Karpas-422 (cell line): ENCODE measurements around the gene BANP. TPM values are rescaled to one million over a fixed set of nuclear protein-coding genes. Genes with fewer than 3 reads are reported as not detected.
A peak's percentile ranks its signal among the peaks of the same experiment; 100 is the strongest.

ENCODE experiments used
- DNase-seq: peaks from one replicate; pipeline ENCODE4 v3.0.0-alpha.2; 2015
- H2AFZ ChIP-seq: fragments of 200-600 bp; sonication (generic); 2 replicates; pipeline ENCODE4 v1.6.1; 2014; ENCODE audit warnings: antibody characterized with exemption, low read length, mixed read lengths
- H3K27ac ChIP-seq: fragments of 200-600 bp; sonication (generic); 2 replicates; pipeline ENCODE4 v1.5.1; 2014; ENCODE audit warnings: mild to moderate bottlenecking, low read length, moderate library complexity
- H3K27me3 ChIP-seq: fragments of 200-600 bp; sonication (generic); 2 replicates; pipeline ENCODE4 v1.6.1; 2014; ENCODE audit warnings: low read length, mixed read lengths
- H3K36me3 ChIP-seq: fragments of 200-600 bp; sonication (generic); 2 replicates; pipeline ENCODE4 v1.6.1; 2014; ENCODE audit warnings: low read length, mixed read lengths; ENCODE audit not compliant: insufficient read depth
- H3K4me1 ChIP-seq: fragments of 200-600 bp; sonication (generic); 2 replicates; pipeline ENCODE4 v1.6.1; 2014; ENCODE audit warnings: mild to moderate bottlenecking, low read length, mixed read lengths
- H3K4me2 ChIP-seq: fragments of 200-600 bp; sonication (generic); 2 replicates; pipeline ENCODE4 v1.6.1; 2014; ENCODE audit warnings: low read length, low read depth, mild to moderate bottlenecking; ENCODE audit not compliant: poor library complexity, severe bottlenecking
- H3K4me3 ChIP-seq: fragments of 200-600 bp; sonication (generic); 2 replicates; pipeline ENCODE4 v1.5.1; 2014; ENCODE audit warnings: mild to moderate bottlenecking, antibody characterized with exemption, low read length, mixed read lengths
- H3K79me2 ChIP-seq: fragments of 200-600 bp; sonication (generic); 2 replicates; pipeline ENCODE4 v1.6.1; 2014; ENCODE audit warnings: mild to moderate bottlenecking, low read length, mixed read lengths
- H3K9ac ChIP-seq: fragments of 200-600 bp; sonication (generic); 2 replicates; pipeline ENCODE4 v1.6.0; 2014; ENCODE audit warnings: low read length
- H3K9me2 ChIP-seq: fragments of 200-600 bp; sonication (generic), shearing (Covaris generic); replicated peaks from 2 replicates; pipeline ENCODE4 v1.6.0; 2014; ENCODE audit warnings: mild to moderate bottlenecking, low read length, moderate library complexity; ENCODE audit not compliant: insufficient read depth
- H3K9me3 ChIP-seq: fragments of 300-700, 200-600 bp; sonication (generic); 2 replicates; pipeline ENCODE4 v1.6.1; 2014; ENCODE audit warnings: low read length, mixed read lengths
- H4K20me1 ChIP-seq: fragments of 200-600 bp; sonication (generic); 2 replicates; pipeline ENCODE4 v1.6.1; 2014; ENCODE audit warnings: mild to moderate bottlenecking, antibody characterized with exemption, low read length, low read depth; ENCODE audit not compliant: insufficient read depth
- total RNA-seq: library from RNA; depleted of rRNA; stranded (reverse); fragments of >200 nt; shearing (Covaris generic); gene quantifications from 2 replicates; pipeline ENCODE4 v1.2.3, GENCODE V29; 2014; ENCODE audit warnings: low replicate concordance

The BANP gene
- total RNA-seq, 1 experiment from 2014 or later = 36.5 TPM

DNA sequence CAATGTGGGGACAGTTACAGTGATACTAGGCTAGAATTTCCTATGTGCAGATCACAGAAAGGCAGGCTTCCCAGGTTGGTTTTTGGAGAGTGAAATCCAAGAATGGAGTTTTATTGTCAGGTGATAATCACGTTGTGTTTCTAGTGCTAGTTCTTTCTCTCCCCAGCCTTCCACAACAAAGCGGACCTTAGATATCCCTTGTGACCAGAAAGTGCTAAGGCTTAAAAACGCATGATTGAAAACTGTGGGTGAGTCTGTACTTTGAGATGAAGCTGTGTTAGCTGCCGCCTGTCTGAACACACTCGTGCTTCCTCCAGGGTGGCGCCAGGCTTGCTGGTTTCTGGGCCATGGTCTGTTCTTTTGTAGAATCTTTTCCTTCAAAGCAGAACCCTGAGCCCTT, 52.1 kb downstream of the BANP start:
- no peaks in the 10 kb centered on the region for H3K36me3 ChIP-seq
- no peak overlapping the region for H3K4me2 ChIP-seq
- no peak overlapping the region for H3K4me3 ChIP-seq
- 0 out of 2 replicates have a peak, but pooled peaks cover 4% of the 10 kb centered on the region for H4K20me1 ChIP-seq
- no peaks in the 10 kb centered on the region for H3K27me3 ChIP-seq
- no peaks in the 10 kb centered on the region for H3K9me2 ChIP-seq
- H3K27ac ChIP-seq = no peak overlapping the region
- no peak overlapping the region for H2AFZ ChIP-seq
- H3K9me3 ChIP-seq = no peaks in the 10 kb centered on the region
- no peak overlapping the region for H3K9ac ChIP-seq
- DNase-seq = no peak
- H3K79me2 ChIP-seq = peaks cover 7% of the 10 kb centered on the region; the same call in 1 of the 2 replicates
- H3K4me1 ChIP-seq = peaks cover 10% of the 10 kb centered on the region

DNA sequence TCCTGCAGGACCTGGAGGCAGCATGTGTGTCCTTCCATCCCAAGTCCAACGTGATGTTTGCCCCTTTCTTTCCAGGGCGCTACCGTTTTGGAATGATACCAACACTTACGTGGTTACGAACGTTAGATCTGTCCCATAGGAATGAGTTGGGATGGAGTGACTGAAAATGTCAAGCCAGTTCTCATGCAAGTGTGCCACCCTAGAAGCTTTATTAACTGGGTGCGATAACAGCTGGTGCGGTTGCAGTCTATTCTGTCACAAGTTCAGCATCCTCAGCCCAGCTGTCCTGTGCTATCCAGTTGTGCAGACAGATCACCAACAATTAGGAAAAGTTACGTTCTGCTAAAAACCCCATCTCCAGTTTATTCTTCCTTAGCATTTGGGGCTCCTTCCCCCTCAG, 52.5 kb downstream of the BANP start:
- H4K20me1 ChIP-seq = 0 out of 2 replicates have a peak, but pooled peaks cover 4% of the 10 kb centered on the region
- H3K27me3 ChIP-seq = no peaks in the 10 kb centered on the region
- no peak overlapping the region for H3K4me2 ChIP-seq
- H2AFZ ChIP-seq = no peak overlapping the region
- no peak overlapping the region for H3K9ac ChIP-seq
- H3K4me3 ChIP-seq = no peak overlapping the region
- H3K4me1 ChIP-seq = peaks cover 14% of the 10 kb centered on the region
- H3K36me3 ChIP-seq = no peaks in the 10 kb centered on the region
- no peak overlapping the region for H3K27ac ChIP-seq
- H3K9me2 ChIP-seq = no peaks in the 10 kb centered on the region
- no peak for DNase-seq
- H3K79me2 ChIP-seq = peaks cover 9% of the 10 kb centered on the region; the same call in 1 of the 2 replicates
- no peaks in the 10 kb centered on the region for H3K9me3 ChIP-seq

DNA sequence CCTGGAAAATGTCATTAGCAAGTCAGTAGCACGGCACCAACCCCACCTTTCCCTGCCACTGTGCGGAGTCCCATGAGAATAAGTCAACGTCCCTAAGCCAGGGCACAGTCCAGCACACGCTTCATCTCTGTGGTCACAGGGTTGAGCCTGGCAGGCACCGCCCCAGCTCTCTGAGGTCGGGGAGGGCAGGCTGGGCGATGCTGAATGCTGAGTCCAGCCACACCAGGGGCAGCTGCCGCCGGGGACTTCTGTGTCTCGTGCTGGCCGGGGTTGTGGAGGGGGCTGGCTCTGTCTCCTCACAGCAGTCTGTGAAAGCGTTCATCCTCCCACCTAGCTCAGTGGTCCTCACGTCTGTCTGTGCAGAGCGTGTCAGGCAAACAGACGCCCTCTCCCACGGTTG, 53.2 kb downstream of the BANP start:
- H3K36me3 ChIP-seq = peaks cover 2% of the 10 kb centered on the region; the same call in 1 of the 2 replicates
- 0 out of 2 replicates have a peak, but pooled peaks cover 4% of the 10 kb centered on the region for H4K20me1 ChIP-seq
- H2AFZ ChIP-seq = no peak overlapping the region
- H3K4me2 ChIP-seq = no peak overlapping the region
- peaks cover 14% of the 10 kb centered on the region for H3K79me2 ChIP-seq
- no peaks in the 10 kb centered on the region for H3K9me2 ChIP-seq
- no peak for DNase-seq
- H3K9ac ChIP-seq = no peak overlapping the region
- H3K27me3 ChIP-seq = no peaks in the 10 kb centered on the region
- H3K4me3 ChIP-seq = no peak overlapping the region
- no peaks in the 10 kb centered on the region for H3K9me3 ChIP-seq
- peaks cover 21% of the 10 kb centered on the region for H3K4me1 ChIP-seq
- no peak overlapping the region for H3K27ac ChIP-seq

DNA sequence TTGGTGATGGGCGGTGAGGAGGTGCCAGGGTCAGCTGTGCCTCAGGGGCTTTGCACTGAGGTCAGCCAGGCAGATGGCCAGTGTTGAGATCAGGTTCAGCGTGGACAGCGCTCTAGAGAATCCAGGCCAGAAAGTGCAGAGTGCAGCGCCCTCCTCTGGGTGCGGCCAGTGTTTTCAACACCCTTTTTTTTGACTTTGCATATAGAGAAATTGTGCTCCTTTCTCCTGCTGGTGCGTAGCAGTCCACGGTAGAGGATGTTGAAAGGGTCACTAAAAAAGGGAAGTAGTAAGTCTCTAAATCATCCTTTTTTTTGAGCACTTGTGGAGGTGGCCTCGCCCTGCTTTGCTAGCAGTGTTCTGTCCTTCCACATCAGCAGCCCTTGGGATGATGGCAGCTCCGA, 53.9 kb downstream of the BANP start:
- DNase-seq = peak; percentile 57
- H3K27me3 ChIP-seq = no peaks in the 10 kb centered on the region
- H3K9ac ChIP-seq = no peak overlapping the region
- 0 out of 2 replicates have a peak, but pooled peaks cover 4% of the 10 kb centered on the region for H4K20me1 ChIP-seq
- H3K4me1 ChIP-seq = peaks cover 25% of the 10 kb centered on the region
- H3K9me3 ChIP-seq = no peaks in the 10 kb centered on the region
- H3K36me3 ChIP-seq = peaks cover 4% of the 10 kb centered on the region; the same call in 1 of the 2 replicates
- no peak overlapping the region for H3K27ac ChIP-seq
- no peaks in the 10 kb centered on the region for H3K9me2 ChIP-seq
- H2AFZ ChIP-seq = no peak overlapping the region
- no peak overlapping the region for H3K4me2 ChIP-seq
- H3K4me3 ChIP-seq = no peak overlapping the region
- H3K79me2 ChIP-seq = peaks cover 22% of the 10 kb centered on the region

DNA sequence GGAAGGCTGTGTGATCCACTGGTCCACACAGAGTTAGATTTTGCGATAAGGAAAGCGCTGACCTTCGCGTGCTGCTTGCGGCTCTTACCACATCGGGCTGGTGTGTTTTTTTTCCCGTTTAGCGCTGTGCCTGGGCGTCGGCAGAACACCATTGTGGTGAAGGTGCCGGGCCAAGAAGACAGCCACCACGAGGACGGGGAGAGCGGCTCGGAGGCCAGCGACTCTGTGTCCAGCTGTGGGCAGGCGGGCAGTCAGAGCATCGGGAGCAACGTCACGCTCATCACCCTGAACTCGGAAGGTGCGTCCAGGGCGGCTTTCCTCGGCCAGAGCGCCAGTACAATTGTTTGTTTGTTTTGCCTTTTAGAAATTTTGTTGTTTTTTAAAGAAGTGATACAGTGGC, 54.7 kb downstream of the BANP start:
- H3K9me3 ChIP-seq = no peaks in the 10 kb centered on the region
- no peak overlapping the region for H3K4me2 ChIP-seq
- peaks cover 10% of the 10 kb centered on the region; the same call in 1 of the 2 replicates for H3K36me3 ChIP-seq

DNA sequence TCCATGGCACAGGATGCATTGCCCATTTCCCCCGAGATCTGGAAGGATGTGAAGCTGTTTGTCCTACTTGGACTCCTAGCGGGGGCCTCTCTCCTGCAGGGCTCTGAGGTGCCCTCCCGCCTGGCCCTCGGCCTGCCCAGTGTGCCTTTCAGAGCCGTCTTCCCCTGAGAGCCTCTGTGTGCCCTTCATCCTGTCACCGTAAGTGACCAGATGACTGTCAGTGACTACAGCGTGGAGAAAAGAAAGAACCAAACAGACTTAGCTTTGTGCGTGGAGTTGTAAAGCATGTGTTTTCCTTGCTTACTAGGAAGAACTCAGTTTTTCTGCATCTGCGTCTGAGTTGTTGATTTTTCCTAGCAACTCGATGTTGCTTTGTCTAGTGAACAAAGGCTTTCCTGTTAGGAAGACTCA, 56.1 kb downstream of the BANP start:
- Histone ChIP-seq H3K36me3 (peaks cover 10% of the 10 kb centered on the region; the same call in 1 of the 2 replicates), H3K9me3 (no peaks in the 10 kb centered on the region), H4K20me1 (0 out of 2 replicates have a peak, but pooled peaks cover 6% of the 10 kb centered on the region), H3K9ac (no peak overlapping the region), H3K4me2 (no peak overlapping the region), H3K4me3 (no peak overlapping the region), H3K79me2 (peaks cover 22% of the 10 kb centered on the region), H3K27ac (no peak overlapping the region), H3K27me3 (no peaks in the 10 kb centered on the region), H3K4me1 (peaks cover 25% of the 10 kb centered on the region), H2AFZ (no peak overlapping the region), H3K9me2 (no peaks in the 10 kb centered on the region)
- DNase-seq = no peak

More for the DNA sequence above, 54.7 kb downstream of the BANP start:
- no peaks in the 10 kb centered on the region for H3K9me2 ChIP-seq
- H3K27me3 ChIP-seq = no peaks in the 10 kb centered on the region
- H3K4me3 ChIP-seq = no peak overlapping the region
- no peak overlapping the region for H3K27ac ChIP-seq
- no peak for DNase-seq
- H4K20me1 ChIP-seq = 0 out of 2 replicates have a peak, but pooled peaks cover 4% of the 10 kb centered on the region
- H3K9ac ChIP-seq = no peak overlapping the region
- no peak overlapping the region for H2AFZ ChIP-seq
- peaks cover 25% of the 10 kb centered on the region for H3K4me1 ChIP-seq
- peaks cover 29% of the 10 kb centered on the region for H3K79me2 ChIP-seq

DNA sequence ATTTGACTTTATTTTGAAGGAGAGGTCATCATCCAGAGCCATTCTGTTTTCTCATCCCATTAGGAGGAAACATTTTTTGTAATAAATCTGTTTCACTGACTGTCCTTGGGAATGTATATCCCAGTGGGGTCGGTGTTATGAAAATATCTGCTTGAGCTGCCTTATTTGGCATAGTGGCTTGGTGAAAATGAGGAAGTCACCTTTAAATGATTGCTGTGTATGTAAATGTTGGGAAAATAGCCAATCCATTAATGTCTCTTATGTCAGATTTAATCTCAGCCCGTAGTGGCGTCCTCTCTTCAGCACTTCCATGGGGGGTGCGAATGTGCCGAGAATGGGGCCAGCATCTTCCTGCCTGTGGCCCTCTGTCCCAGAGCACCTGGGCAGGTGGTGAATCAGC, 57.6 kb downstream of the BANP start:
- Histone ChIP-seq H3K4me2 (peak overlapping the region; percentile 68), H2AFZ (no peak overlapping the region), H3K4me1 (peaks cover 25% of the 10 kb centered on the region), H3K36me3 (peaks cover 10% of the 10 kb centered on the region; the same call in 1 of the 2 replicates), H3K9ac (no peak overlapping the region), H4K20me1 (0 out of 2 replicates have a peak, but pooled peaks cover 13% of the 10 kb centered on the region), H3K27ac (peak overlapping the region; percentile 80), H3K27me3 (no peaks in the 10 kb centered on the region), H3K9me3 (no peaks in the 10 kb centered on the region), H3K4me3 (peak overlapping the region; percentile 32), H3K79me2 (peaks cover 22% of the 10 kb centered on the region), H3K9me2 (no peaks in the 10 kb centered on the region)
- peak; percentile 74 for DNase-seq

DNA sequence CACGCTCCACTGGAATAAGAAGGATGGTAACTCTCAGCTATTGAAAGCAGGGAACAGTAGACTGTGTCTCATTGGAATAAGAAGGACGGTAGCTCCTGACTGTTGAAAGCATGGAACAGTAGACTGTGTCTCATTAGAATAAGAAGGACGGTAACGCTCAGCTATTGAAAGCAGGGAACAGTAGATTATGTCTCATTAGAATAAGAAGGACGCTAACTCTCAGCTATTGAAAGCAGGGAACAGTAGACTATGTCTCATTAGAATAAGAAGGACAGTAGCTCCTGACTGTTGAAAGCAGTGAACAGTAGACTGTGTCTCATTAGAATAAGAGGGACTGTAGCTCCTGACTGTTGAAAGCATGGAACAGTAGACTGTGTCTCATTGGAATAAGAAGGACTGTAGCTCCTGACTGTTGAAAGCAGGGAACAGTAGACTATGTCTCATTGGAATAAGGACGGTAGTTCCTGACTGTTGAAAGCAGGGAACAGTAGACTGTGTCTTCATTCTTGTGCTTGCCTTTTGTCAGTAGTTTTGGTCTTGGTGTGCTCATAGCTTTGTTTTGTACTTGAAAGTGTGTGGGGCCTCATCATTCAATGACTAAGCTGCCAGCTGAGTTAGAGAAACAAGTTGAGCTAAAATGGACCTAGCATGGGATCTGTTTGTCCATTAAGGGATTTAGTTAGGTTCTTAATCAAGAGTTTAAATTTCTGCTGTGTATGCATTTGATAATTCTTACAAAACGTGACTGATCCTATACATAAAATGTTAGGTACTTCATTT, 58.5 kb downstream of the BANP start:
- Histone ChIP-seq H3K4me3 (no peak overlapping the region), H3K4me1 (peaks cover 25% of the 10 kb centered on the region), H3K27ac (peak overlapping the region; percentile 80; the same call in 1 of the 2 replicates), H3K79me2 (peaks cover 22% of the 10 kb centered on the region), H4K20me1 (0 out of 2 replicates have a peak, but pooled peaks cover 12% of the 10 kb centered on the region), H3K9ac (no peak overlapping the region), H3K9me3 (no peaks in the 10 kb centered on the region), H2AFZ (no peak overlapping the region), H3K27me3 (no peaks in the 10 kb centered on the region), H3K36me3 (peaks cover 10% of the 10 kb centered on the region; the same call in 1 of the 2 replicates), H3K9me2 (no peaks in the 10 kb centered on the region), H3K4me2 (peak overlapping the region; percentile 68)
- DNase-seq = no peak
